Stimulated activated CD4-positive, alpha-beta T cell treated with anti-CD3 and anti-CD28 coated beads, Interleukin-2, amount 100 ng/mL, for 4 hours (primary cell): ENCODE results near the gene NR2C1.
"Not testable (repeated sequence)": the region's sequence is repeated elsewhere in the genome, so short reads cannot be mapped to it uniquely, and the experiment has no call there.

ENCODE experiments used
- DNase-seq: peaks from one replicate; pipeline ENCODE4 v3.0.0-alpha.2; 2020; ENCODE audit warnings: low read depth

NR2C1 gene

DNA sequence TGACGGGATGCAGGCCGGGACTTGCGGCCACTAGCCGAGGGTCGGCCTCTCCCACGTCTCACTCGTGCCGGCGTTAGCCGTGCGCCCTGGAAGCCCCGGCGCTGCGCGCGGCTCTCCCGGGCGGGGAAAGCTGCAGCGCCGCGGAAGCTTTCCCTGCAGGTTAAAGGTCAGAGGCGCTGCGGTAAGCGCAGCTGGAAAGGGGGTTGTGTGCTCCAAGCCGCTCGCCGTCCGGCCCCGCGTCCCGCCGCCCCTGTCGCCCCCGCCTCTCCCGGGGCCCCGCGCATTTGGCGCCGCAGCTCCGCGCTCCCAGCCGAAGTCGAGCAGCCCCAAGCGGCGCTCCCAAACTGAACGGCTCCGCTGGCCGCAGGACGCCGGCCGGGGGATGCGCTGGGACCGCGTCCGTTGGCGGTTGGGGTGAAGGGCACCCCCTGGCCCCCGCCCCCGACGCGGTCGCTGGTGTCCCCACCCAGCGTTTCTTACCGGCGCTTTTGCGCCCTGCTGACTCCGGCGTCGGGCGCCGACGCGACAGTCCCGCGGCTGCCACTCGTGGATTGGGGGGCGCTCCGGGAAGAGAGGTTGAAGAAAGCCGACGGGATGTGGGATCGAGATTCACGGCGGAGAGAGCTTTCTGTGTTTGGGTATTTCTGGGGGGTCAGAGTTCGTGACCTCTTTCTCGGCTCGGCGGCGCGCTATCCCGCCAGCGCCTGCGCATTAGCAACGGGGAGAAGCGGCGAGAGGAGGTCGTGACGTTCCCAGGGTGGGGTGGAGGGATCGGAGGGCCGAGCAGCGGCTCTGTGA, at the start of gene NR2C1:
NR2C1 (minus strand) TSS at position 719 of the 798 bp plus-strand sequence. CDS start 6,234 bp downstream, outside the sequence.
- peak; percentile 90 for DNase-seq

DNA sequence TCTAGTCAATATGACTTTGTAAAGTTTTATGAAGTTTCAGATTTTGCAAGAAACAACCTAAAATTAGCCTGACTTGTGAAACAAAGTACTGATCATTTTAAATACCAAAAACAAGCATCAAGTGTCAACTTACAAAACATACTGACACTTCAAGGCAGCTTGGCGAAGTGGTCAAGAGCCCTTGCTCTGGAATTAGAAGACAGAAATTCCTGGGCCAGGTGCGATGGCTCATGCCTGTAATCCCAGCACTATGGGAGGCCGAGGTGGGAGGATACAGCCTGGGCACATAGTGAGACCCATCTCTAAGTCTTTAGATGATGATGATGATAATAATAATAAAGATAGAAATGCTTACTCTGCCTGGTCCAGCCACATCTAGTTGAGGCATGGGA, 45.4 kb upstream of the NR2C1 start:
- DNase-seq: no peak

DNA sequence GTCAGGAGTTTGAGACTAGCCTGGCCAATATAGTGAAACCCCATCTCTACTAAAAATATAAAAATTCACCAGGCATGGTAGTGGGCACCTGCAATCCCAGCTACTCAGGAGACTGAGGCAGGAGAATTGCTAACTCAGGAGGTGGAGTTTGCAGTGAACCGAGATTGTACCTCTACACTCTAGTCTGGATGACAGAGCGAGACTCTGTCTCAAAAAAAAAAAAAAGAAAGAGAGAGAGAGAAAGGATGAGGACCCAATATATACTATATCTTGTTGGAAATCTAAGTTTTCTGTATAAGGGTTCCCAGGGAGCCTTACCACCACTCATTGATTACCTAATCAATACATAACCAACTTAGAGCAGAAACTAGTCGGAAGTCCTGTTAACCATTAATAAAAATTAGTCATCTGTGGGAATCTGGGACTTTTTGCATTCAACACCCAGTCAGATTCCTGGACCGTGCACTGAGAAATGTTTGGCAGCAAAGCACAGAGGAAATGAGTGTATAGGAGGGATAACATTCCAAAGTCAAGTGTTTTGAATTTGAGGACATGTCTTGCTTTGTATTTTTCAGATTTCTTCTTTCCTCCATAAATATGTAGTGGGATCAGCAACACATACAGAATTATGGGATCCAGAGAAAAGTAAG, 44.8 kb upstream of the NR2C1 start:
- DNase-seq: no peak

DNA sequence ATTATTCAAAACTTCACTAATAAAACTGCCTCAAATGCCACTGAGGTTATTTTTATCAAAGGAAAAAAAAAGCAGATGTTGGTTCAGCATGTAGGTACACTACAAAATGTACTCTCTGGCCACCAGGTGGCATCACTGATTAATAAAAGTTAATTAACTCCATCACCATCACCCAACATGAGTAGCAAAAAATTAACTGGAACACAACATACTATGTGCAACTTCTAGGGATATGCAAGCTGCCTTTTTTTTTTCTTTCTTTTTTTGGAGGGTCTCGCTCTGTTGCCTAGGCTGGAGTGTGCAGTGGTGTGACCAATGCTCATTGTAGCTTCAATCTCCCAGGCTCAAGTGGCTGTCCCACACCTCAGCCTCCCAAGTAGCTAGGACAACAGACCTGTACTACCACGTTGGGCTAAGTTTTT, 43.8 kb upstream of the NR2C1 start:
- peak; percentile 54 for DNase-seq

DNA sequence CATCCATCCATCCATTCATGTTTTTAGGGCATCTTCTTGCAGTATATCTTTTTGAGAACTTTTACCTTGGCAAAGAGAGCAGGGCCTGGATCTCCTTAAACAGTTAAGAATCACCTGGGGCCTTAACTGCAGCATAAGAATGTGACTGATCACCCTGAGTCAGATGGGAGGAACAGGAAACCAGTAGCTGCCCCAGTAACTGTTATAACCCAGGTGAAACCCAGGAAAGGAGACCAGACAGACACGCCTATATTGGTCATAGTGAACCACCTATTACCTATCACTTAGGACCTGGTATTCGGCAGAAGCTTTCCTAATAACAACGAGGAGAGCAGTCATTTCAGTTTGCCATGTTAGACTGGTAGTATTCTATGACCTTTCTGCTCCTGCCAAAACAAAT, 43.4 kb upstream of the NR2C1 start:
- no peak for DNase-seq

DNA sequence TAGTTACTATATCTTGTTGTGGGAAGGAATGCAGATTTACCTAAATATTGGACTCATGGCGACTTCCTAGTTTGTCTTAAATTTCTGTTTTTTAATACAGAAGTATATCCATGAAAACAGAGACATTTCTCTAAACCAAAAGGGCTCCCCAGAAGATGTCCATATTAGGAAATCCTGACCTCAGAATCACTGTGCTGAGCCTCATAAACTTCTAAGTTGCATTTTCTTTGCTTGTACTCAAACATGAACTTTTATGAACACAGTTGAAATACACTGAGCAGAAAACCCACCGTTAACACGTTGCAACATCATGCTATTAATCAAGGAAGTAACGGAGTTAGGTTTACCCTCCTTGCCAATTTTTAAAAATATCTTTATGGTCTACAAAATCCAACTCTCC, 42.9 kb upstream of the NR2C1 start:
- DNase-seq: no peak

DNA sequence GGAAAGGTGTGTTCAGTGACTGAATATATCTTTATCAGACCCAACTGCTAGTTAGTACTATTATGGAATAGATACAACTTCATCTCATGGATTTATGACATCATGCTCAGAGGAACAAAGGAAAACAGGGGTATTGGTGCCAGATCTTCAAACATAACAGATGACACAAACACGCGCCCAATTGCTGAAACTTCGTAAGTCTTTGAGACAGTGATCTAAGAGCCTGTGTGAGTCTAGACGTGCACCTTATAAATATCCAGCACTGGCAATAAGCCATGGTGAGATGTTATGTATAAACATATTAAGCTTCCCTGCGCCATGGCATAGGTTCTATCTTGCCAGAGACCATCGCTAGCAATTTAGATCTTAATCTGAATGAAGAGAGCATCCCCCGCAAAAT, 42.2 kb upstream of the NR2C1 start:
- no peak for DNase-seq

GRCh38 chr12:95114766-95115405, 41.5 kb upstream of the NR2C1 start:
- DNase-seq: no peak

DNA sequence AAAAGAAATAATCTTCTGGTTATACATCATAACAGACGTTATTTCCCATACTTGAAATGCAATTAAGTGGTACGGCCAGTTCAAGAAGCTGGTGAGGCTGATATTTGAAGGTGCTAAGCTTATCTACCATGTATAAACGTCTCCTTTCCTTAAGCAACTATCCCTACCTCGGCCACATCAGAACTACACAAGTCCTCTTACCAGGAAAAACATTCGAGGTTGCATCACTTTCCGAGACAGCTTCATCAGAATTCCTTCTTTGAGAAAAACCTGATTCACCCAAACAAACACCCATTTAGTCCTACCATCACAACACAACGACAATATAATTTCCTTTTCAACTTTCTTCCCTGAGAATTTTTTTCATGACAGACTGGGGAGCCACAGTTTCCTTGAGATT, 33.9 kb upstream of the NR2C1 start:
- no peak for DNase-seq

GRCh38 chr12:95105540-95105939, 32.1 kb upstream of the NR2C1 start:
- DNase-seq: no peak

- DNase-seq: no peak
Observed at GRCh38 chr12:95104919-95105452, 31.6 kb upstream of the NR2C1 start.

GRCh38 chr12:95102916-95103671, 29.7 kb upstream of the NR2C1 start:
- DNase-seq: peak; percentile 2

- not testable (repeated sequence) for DNase-seq
Observed at GRCh38 chr12:95101957-95102356, 28.5 kb upstream of the NR2C1 start.

- DNase-seq: no peak
Observed at GRCh38 chr12:95100264-95101190, 27.1 kb upstream of the NR2C1 start.

DNA sequence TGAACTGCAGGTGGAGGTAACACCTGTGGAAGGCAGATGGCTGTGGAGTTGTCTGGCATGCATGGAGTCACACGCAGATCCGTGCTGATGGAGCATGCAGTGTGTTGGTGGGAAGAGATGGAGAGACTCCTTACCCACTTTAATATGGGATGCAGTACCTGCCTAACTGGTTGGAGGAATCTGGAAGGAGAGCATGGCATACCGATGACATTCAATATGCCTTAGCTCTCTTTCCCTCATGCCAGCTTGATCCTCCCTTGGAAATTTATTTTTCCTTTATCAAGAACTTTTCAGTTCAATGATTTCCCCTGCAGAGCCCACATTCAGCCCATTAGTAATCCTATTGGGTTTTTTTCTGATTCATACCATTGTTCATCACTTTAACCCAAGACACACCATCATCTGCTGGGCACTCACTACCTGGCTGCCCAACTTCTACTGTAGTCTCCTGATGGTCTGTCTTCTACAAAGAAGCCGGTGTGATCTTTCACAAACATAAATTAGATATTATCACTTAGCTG, 25.9 kb upstream of the NR2C1 start:
- no peak for DNase-seq

GRCh38 chr12:95096852-95097251, 23.4 kb upstream of the NR2C1 start:
- DNase-seq: no peak

DNA sequence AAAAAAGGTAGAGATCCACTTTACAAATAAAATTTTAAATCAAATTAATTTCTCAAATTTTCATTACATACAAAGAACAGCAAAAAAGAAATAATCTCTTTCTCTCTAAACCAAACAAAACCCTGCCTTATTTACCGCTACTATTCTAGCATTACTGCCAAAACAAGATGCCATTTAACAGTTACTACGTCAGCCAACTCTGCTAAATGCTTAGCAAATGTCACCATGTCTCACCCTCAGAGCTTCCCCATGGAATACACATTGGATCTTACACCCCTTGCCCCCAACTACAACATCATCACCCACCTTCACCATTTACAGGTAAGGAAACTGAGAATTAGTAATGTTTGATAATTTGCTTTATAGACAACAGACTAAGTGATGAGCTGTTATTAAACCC, 23.0 kb upstream of the NR2C1 start:
- DNase-seq: no peak

DNA sequence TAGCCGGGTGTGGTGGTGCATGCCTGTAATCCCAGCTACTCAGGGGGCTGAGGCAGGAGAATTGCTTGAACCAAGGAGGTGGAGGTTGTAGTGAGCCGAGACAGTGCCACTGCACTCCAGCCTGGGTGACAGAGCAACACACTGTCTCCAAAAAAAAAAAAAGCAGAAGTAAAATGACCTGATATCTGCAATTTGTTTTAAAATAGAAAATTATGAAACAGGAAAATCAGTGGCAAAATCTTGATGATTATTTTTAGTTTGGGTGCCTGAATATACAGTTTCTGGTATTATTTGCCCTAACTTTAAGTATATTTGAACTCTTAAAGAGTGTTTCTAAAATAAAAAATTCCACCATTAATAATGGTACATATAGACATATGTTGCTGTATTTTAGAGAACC, 22.4 kb upstream of the NR2C1 start:
- not testable (repeated sequence) for DNase-seq

GRCh38 chr12:95089462-95089861, 16.0 kb upstream of the NR2C1 start:
- no peak for DNase-seq

GRCh38 chr12:95088379-95088778, 15.0 kb upstream of the NR2C1 start:
- no peak for DNase-seq

DNA sequence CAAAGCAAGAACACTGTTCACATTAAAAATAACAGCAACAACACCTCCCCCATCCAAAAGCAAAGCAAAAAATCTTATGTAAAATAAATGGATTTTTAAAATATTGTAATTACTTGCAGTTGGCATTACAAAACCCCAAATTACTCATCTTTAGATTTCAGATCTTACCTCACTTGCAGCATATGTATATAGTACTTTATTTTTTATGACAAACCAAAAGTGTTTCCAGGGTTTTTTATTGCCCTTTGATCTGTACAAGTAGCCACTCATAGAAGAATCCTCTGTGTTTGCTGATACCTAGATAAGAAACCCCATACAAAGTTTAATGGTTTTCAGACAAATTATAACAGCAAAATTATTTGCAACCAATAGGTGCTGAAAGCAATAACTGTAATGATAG, 12.2 kb upstream of the NR2C1 start:
- no peak for DNase-seq
